Transverse colon (tissue), 4 donors: ENCODE measurements around the gene CARMIL1. TPM values are rescaled to one million over a fixed set of nuclear protein-coding genes. Genes with fewer than 3 reads are reported as not detected.

Experiments
- DNase-seq: peaks from one replicate; pipeline ENCODE4 v3.0.0-alpha.2; 2019
- H3K27ac ChIP-seq, 4 donors: fragments of 200-600 bp; sonication (generic); 2 replicates each; pipeline ENCODE4 v1.5.1; 2016 to 2018; ENCODE audit warnings: inconsistent platforms in 4 of 4
- H3K27me3 ChIP-seq: fragments of 200-600 bp; sonication (generic); 2 replicates; pipeline ENCODE4 v1.5.1; 2017; ENCODE audit warnings: inconsistent platforms
- H3K36me3 ChIP-seq, 4 donors: fragments of 200-600 bp; sonication (generic); 2 replicates each; pipeline ENCODE4 v1.5.1; 2017 to 2019; ENCODE audit warnings: inconsistent platforms in 4 of 4
- H3K4me1 ChIP-seq, 4 donors: fragments of 200-600 bp; sonication (generic); 2 replicates each; pipeline ENCODE4 v1.5.1; 2017 to 2020; ENCODE audit warnings: inconsistent platforms in 4 of 4
- H3K4me3 ChIP-seq, 4 donors: fragments of 200-600 bp; sonication (generic); 1 replicate in 1 of 4; 2 replicates in 3 of 4; pipeline versions ENCODE4 v1.5.1 to v1.6.1; 2017 to 2019; ENCODE audit warnings: inconsistent platforms in 4 of 4
- H3K9me3 ChIP-seq, 2 donors: fragments of 200-600 bp; sonication (generic); 2 replicates each; pipeline ENCODE4 v1.5.1; 2017 to 2019; ENCODE audit warnings: inconsistent platforms in 2 of 2
- EP300 ChIP-seq: sonication (generic); formaldehyde crosslinking; IDR thresholded peaks from one replicate; pipeline ENCODE4 v1.6.1; 2017; ENCODE audit warnings: antibody characterized with exemption, low read depth
- POLR2A ChIP-seq: fragments of 450-650 bp; IDR thresholded peaks from one replicate; pipeline ENCODE4 v1.6.1; 2016; ENCODE audit warnings: antibody characterized with exemption, mild to moderate bottlenecking, moderate library complexity
- POLR2AphosphoS5 ChIP-seq, 3 donors: sonication (generic); formaldehyde crosslinking; IDR thresholded peaks; one replicate each; pipeline ENCODE4 v1.6.1; 2016; ENCODE audit warnings: antibody characterized with exemption in 3 of 3
- WGBS, 2 donors: methylation state at CpG; one replicate each; pipeline ENCODE4 v1.1.5; 2018; ENCODE audit warnings: low coverage in 1 of 2; 5-methylcytosine and 5-hydroxymethylcytosine counted together
- in situ Hi-C, 4 donors: fragments of 200-750 bp; cut with MboI; loops; one replicate each; pipeline versions ENCODE4 v1.15.0 to v1.15.1; 2017; ENCODE audit warnings: low sequenced_read_pairs in 3 of 4, low pct_ligation_motif_present in 1 of 4, low pct_unique_long_range_greater_than_20kb in 1 of 4
- intact Hi-C: fragments of 100-400 bp; cut with DNase I; formaldehyde crosslinking; loops from one replicate; pipeline ENCODE4 v1.15.1; 2023; ENCODE audit warnings: low total_unique reads
- total RNA-seq, 4 donors: library from RNA; depleted of rRNA; stranded (reverse); fragments of >200 nt; gene quantifications; one replicate each; pipeline ENCODE4 v1.1.0, GENCODE V29; 2016
- TF ChIP-seq, protein P1 (sequence below), 5 experiments: fragments of 200-600 bp in 3 of 5; fragments of 450-650 bp in 2 of 5; sonication (generic) in 3 of 5; IDR thresholded peaks; 1 replicate in 2 of 5; 2 replicates in 3 of 5; pipeline ENCODE4 v1.5.1; 2016 to 2017; ENCODE audit warnings: antibody characterized with exemption in 5 of 5, inconsistent platforms in 3 of 5, mild to moderate bottlenecking in 2 of 5, moderate library complexity in 1 of 5

Gene CARMIL1
- total RNA-seq, 4 donors from 2014 or later = 25.1 to 93.5 (median 61.0) TPM

- no peak for DNase-seq
- in situ Hi-C loops (loop anchor here in 1 of 4 donors (25.0 kb wide), 1 partner anchor 316 kb away; no protein-coding TSS in a partner anchor), intact Hi-C loops (no loop called here)
- Histone ChIP-seq H3K27ac (no peak overlapping the region), H3K36me3 (no peaks in the 10 kb centered on the region), H3K9me3 (no peaks in the 10 kb centered on the region), H3K4me1 (no peaks in the 10 kb centered on the region), H3K27me3 (no peaks in the 10 kb centered on the region), H3K4me3 (no peak overlapping the region)
- TF ChIP-seq POLR2AphosphoS5 (IDR thresholded peaks at IDR 0.05) (no peak), EP300 (no peak), POLR2A (no peak)
- TF ChIP-seq, protein P1, sequence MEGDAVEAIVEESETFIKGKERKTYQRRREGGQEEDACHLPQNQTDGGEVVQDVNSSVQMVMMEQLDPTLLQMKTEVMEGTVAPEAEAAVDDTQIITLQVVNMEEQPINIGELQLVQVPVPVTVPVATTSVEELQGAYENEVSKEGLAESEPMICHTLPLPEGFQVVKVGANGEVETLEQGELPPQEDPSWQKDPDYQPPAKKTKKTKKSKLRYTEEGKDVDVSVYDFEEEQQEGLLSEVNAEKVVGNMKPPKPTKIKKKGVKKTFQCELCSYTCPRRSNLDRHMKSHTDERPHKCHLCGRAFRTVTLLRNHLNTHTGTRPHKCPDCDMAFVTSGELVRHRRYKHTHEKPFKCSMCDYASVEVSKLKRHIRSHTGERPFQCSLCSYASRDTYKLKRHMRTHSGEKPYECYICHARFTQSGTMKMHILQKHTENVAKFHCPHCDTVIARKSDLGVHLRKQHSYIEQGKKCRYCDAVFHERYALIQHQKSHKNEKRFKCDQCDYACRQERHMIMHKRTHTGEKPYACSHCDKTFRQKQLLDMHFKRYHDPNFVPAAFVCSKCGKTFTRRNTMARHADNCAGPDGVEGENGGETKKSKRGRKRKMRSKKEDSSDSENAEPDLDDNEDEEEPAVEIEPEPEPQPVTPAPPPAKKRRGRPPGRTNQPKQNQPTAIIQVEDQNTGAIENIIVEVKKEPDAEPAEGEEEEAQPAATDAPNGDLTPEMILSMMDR (IDR thresholded peaks at IDR 0.05) = no peak
These were observed 299.4 kb downstream of the CARMIL1 start for GRCh38 chr6:25578538-25578937.

DNA sequence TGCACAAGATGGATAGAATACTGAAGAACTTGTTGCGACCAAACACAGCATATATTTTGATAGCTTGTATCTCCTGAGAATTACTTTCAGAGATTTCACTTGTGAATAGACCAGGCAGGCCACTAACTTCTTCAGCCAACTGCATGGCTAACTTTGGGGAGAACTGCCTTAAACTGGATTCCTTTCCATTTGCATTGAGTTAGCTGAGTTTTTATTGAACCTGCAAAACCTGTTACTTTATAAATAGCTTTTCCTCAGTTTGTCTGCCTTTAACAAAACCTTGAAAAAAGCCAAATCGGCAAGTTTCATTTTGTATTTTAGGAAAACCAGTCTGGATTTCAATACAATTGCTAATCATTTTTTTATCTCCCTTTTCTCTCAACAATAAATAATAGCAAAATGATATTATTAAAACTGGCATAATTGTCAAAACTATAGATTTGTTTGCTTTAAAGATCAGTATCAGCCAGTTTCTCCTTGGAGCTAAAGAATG is 300.3 kb downstream of the CARMIL1 start:
- TF ChIP-seq, protein P1 (IDR thresholded peaks at IDR 0.05) = no peak
- no peak for TF ChIP-seq POLR2AphosphoS5 (IDR thresholded peaks at IDR 0.05)
- no peak for TF ChIP-seq EP300
- H3K36me3 ChIP-seq = no peaks in the 10 kb centered on the region
- no peaks in the 10 kb centered on the region for H3K27me3 ChIP-seq
- WGBS, 2 donors = 99 to 100% methylated on average over 2 of the region's 2 CpGs
- H3K4me3 ChIP-seq = no peak overlapping the region
- no peak for DNase-seq
- H3K27ac ChIP-seq = no peak overlapping the region
- in situ Hi-C loops = loop anchor here in 1 of 4 donors (25.0 kb wide), 1 partner anchor 317 kb away; no protein-coding TSS in a partner anchor
- H3K4me1 ChIP-seq = no peaks in the 10 kb centered on the region
- intact Hi-C loops = no loop called here
- H3K9me3 ChIP-seq = no peaks in the 10 kb centered on the region

- in situ Hi-C loops = loop anchor here in 1 of 4 donors (25.0 kb wide), 1 partner anchor 318 kb away; no protein-coding TSS in a partner anchor
- no peaks in the 10 kb centered on the region for H3K27me3 ChIP-seq
These were observed 300.8 kb downstream of the CARMIL1 start for GRCh38 chr6:25579902-25580495.

DNA sequence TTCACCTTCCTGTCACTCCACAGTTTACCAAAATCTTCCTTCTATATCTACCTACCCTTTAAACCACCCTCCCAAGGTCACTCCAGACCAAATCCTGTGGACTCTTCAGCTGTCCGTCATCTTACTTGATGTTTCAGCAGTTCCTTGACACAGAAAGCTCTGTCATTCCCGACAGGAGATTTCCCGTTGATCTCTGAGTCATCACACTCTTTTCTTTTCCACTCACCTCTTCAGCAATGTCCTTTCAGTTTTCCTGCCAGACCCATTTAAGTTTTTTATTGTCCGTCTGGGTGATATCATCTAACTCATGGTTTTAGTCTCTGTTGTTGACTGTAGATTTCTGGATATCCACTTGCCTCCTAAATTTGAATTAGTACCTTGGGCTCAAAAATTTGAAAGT is 302.9 kb downstream of the CARMIL1 start:
- no peaks in the 10 kb centered on the region for H3K27me3 ChIP-seq
- no peak overlapping the region for H3K4me3 ChIP-seq
- intact Hi-C loops (no loop called here), in situ Hi-C loops (loop anchor here in 1 of 4 donors (25.0 kb wide), 1 partner anchor 320 kb away; no protein-coding TSS in a partner anchor)
- no peak overlapping the region for H3K27ac ChIP-seq
- no peaks in the 10 kb centered on the region for H3K4me1 ChIP-seq
- no peaks in the 10 kb centered on the region for H3K9me3 ChIP-seq
- no peak for DNase-seq
- WGBS, 2 donors = 94 to 100% methylated on average over 1 to 4 of the region's 4 CpGs
- TF ChIP-seq POLR2AphosphoS5 (IDR thresholded peaks at IDR 0.05) (no peak), EP300 (no peak), POLR2A (no peak)
- TF ChIP-seq, protein P1 (IDR thresholded peaks at IDR 0.05) = no peak
- H3K36me3 ChIP-seq = no peaks in the 10 kb centered on the region

More at GRCh38 chr6:25579902-25580495, 300.8 kb downstream of the CARMIL1 start:
- DNase-seq = no peak
- Histone ChIP-seq H3K4me1 (no peaks in the 10 kb centered on the region), H3K36me3 (no peaks in the 10 kb centered on the region), H3K9me3 (no peaks in the 10 kb centered on the region), H3K4me3 (no peak overlapping the region), H3K27ac (no peak overlapping the region)
- no peak for TF ChIP-seq EP300
- TF ChIP-seq POLR2AphosphoS5 (IDR thresholded peaks at IDR 0.05) = no peak
- TF ChIP-seq, protein P1 (IDR thresholded peaks at IDR 0.05) = no peak
- TF ChIP-seq POLR2A = no peak
- WGBS, 2 donors = 74 to 78% methylated on average over 4 of the region's 4 CpGs
- intact Hi-C loops = no loop called here
